Mucosa of descending colon (tissue), 3 donors: ENCODE data around the gene CRACR2A. TPM values are rescaled to one million over a fixed set of nuclear protein-coding genes. Genes with fewer than 3 reads are reported as not detected.

ENCODE experiments used
- ATAC-seq: fragments of 200-7000 bp; cut with Tn5 transposase; one replicate; pipeline ENCODE4 v1.9.1; 2020; ENCODE audit warnings: mild to moderate bottlenecking, moderate library complexity
- DNase-seq, 3 donors: peaks; one replicate each; pipeline ENCODE4 v3.0.0-alpha.2; 2020
- H3K36me3 ChIP-seq: fragments of 200-600 bp; one replicate; pipeline ENCODE4 v1.8.0; 2021; ENCODE audit warnings: low read depth, mild to moderate bottlenecking
- H3K4me1 ChIP-seq: fragments of 200-600 bp; one replicate; pipeline ENCODE4 v1.8.0; 2021; ENCODE audit warnings: low read depth, mild to moderate bottlenecking
- H3K4me3 ChIP-seq: fragments of 200-600 bp; one replicate; pipeline ENCODE4 v1.8.0; 2021; ENCODE audit warnings: mild to moderate bottlenecking
- H3K9me3 ChIP-seq: fragments of 200-600 bp; one replicate; pipeline ENCODE4 v1.8.0; 2021; ENCODE audit warnings: mild to moderate bottlenecking
- CTCF ChIP-seq: fragments of 200-600 bp; IDR thresholded peaks from one replicate; pipeline ENCODE4 v1.8.0; 2022; ENCODE audit warnings: antibody characterized with exemption, mild to moderate bottlenecking
- intact Hi-C, 2 donors: fragments of 100-400 bp; cut with DNase I in 1 of 2; cut with micrococcal nuclease in 1 of 2; formaldehyde crosslinking; loops; one replicate each; pipeline versions ENCODE4 v1.11.0 to v1.11.1; 2022; cut with DNase I, micrococcal nuclease
- total RNA-seq, 3 donors: library from RNA; stranded (reverse); fragmentation: NEBNext Ultra II Directional in 2 of 3; extraction: Animal tissue kit (Norgen Biotek cat#: 25700) in 2 of 3; gene quantifications; one replicate each; pipeline versions ENCODE4 v1.2.1 to v1.2.4, GENCODE V29; 2021 to 2023
- donor health status: DM: no; HTN: no; CAD: no; lungs with moderate emphysema.
- donor health status: DM: no; HTN: no; CAD: no.
- donor health status: DM: no; HTN: yes; CAD: no.

CRACR2A gene
- total RNA-seq, 3 donors from 2014 or later: 26.9 to 72.5 (median 69.7) TPM

- ATAC-seq (no peak), DNase-seq (no peak)
- H3K36me3 ChIP-seq: no peaks in the 10 kb centered on the region
- no peak overlapping the region for H3K4me3 ChIP-seq
- no peak for TF ChIP-seq CTCF
- intact Hi-C loops: no loop called here
- no peaks in the 10 kb centered on the region for H3K4me1 ChIP-seq
- no peaks in the 10 kb centered on the region for H3K9me3 ChIP-seq
These were observed 174.4 kb downstream of the CRACR2A start for GRCh38 chr12:3578557-3578956.

- H3K9me3 ChIP-seq: no peaks in the 10 kb centered on the region
- no peak for TF ChIP-seq CTCF
- H3K4me1 ChIP-seq: no peaks in the 10 kb centered on the region
- no peak for ATAC-seq
- H3K36me3 ChIP-seq: no peaks in the 10 kb centered on the region
- H3K4me3 ChIP-seq: no peak overlapping the region
- intact Hi-C loops: no loop called here
- no peak for DNase-seq
These were observed 176.0 kb downstream of the CRACR2A start for GRCh38 chr12:3576891-3577290.

- Histone ChIP-seq H3K9me3 (no peaks in the 10 kb centered on the region), H3K4me1 (no peaks in the 10 kb centered on the region), H3K4me3 (no peak overlapping the region), H3K36me3 (no peaks in the 10 kb centered on the region)
- no peak for ATAC-seq
- TF ChIP-seq CTCF: no peak
- intact Hi-C loops: no loop called here
- DNase-seq: no peak
These were observed 177.9 kb downstream of the CRACR2A start for GRCh38 chr12:3574986-3575385.

GRCh38 chr12:3572560-3572959 lies 180.3 kb downstream of the CRACR2A start:
- TF ChIP-seq CTCF: no peak
- intact Hi-C loops: no loop called here

GRCh38 chr12:3571724-3572123 lies 181.2 kb downstream of the CRACR2A start:
- no peak for TF ChIP-seq CTCF

More at GRCh38 chr12:3572560-3572959, 180.3 kb downstream of the CRACR2A start:
- Histone ChIP-seq H3K9me3 (no peaks in the 10 kb centered on the region), H3K4me1 (no peaks in the 10 kb centered on the region), H3K36me3 (no peaks in the 10 kb centered on the region), H3K4me3 (no peak overlapping the region)
- DNase-seq (no peak), ATAC-seq (no peak)

GRCh38 chr12:3571323-3571722 lies 181.6 kb downstream of the CRACR2A start:
- Histone ChIP-seq H3K9me3 (no peaks in the 10 kb centered on the region), H3K36me3 (no peaks in the 10 kb centered on the region), H3K4me1 (no peaks in the 10 kb centered on the region), H3K4me3 (no peak overlapping the region)
- intact Hi-C loops: no loop called here
- no peak for DNase-seq
- no peak for ATAC-seq
- no peak for TF ChIP-seq CTCF

More at GRCh38 chr12:3571724-3572123, 181.2 kb downstream of the CRACR2A start:
- no peak for ATAC-seq
- H3K4me1 ChIP-seq: no peaks in the 10 kb centered on the region
- DNase-seq: no peak
- no peak overlapping the region for H3K4me3 ChIP-seq
- intact Hi-C loops: no loop called here
- H3K36me3 ChIP-seq: no peaks in the 10 kb centered on the region
- H3K9me3 ChIP-seq: no peaks in the 10 kb centered on the region
